GM19099 (cell line): ENCODE results near the gene A2M.

Experiments
- POLR2A ChIP-seq: IDR thresholded peaks from 3 replicates; pipeline ENCODE4 v1.6.1; 2011; ENCODE audit warnings: low read depth; ENCODE audit not compliant: insufficient read length; ENCODE audit errors: extremely low read depth

Gene A2M

DNA sequence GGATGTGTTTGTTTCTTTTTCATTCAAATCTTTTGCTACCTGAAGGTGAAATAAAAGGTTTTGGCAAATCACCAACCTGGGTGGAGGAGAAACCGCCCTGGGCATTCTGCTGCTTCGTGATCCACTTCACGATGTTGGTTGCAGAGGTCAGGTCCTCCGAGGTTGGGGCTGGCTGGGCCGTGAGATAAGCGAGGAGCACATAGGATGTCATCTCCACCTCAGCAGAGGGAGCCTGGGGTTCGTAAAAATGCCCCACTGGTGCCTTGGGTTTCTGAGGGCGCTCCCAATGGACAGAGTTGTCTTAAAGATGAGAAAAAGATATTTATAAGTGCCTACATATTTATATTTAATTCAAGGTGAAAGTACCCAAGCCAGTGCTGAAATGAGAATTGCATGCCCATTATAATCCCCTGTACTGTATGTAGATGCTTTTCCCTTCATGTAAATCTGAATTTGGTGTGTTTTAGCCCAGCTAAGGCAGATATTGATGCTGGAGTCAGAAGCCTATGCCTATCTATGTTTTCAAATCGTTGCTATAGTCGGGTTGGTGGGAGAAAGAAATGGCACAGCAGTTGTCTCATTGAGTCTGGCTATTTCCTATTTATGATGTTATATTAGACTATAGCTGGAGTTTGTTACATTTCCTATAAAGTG, 41.1 kb downstream of the A2M start:
- no peak for TF ChIP-seq POLR2A

- TF ChIP-seq POLR2A: no peak
Observed at GRCh38 chr12:9073076-9073475, 42.6 kb downstream of the A2M start.

- no peak for TF ChIP-seq POLR2A
Observed at GRCh38 chr12:9072481-9073038, 43.2 kb downstream of the A2M start.

GRCh38 chr12:9071969-9072368, 43.8 kb downstream of the A2M start:
- TF ChIP-seq POLR2A: no peak

GRCh38 chr12:9071518-9071917, 44.2 kb downstream of the A2M start:
- no peak for TF ChIP-seq POLR2A

GRCh38 chr12:9070351-9070750, 45.4 kb downstream of the A2M start:
- no peak for TF ChIP-seq POLR2A

DNA sequence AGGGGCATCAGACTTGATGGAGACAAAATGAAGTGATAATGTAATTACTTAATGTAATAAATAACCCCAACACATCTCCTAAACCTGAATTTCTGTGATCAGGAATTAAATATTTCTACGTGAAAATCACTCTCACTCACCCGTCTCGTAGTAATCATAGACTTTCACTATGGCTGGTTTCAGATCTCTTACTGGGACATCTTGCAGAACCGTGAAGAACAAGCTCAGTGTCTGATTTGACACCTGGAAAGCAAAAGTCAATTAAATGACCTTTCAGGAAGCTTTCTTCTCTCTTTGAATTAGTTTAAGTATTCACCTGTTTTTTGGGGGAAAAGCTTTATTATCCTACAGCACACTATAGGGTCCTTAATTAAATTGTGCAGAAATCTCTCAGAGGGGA, 47.1 kb downstream of the A2M start:
- TF ChIP-seq POLR2A: no peak

DNA sequence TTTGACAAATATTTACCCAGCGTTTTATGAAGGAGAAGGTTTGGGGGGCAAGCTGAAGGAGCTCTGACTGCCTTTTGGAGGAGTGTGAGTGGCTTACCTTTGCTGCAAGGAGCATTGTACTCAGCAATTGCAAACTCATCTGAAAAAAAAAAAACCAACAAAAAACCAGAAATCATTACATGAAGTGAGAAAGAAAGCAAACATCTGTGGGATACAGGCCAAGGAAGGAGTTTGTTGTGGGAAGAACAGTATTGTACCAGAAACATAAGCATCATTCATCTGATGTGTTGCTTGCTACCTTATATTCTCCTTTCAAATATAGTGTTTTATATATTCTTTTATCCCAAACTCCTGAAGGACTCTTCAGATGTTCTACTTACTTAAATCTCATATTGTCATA, 47.6 kb downstream of the A2M start:
- no peak for TF ChIP-seq POLR2A

- no peak for TF ChIP-seq POLR2A
Observed at GRCh38 chr12:9066755-9067423, 48.8 kb downstream of the A2M start.

- TF ChIP-seq POLR2A: no peak
Observed at GRCh38 chr12:9066183-9066623, 49.5 kb downstream of the A2M start.

- no peak for TF ChIP-seq POLR2A
Observed at GRCh38 chr12:9065607-9065856, 50.2 kb downstream of the A2M start.

GRCh38 chr12:9064815-9065606, 50.7 kb downstream of the A2M start:
- no peak for TF ChIP-seq POLR2A

- TF ChIP-seq POLR2A: no peak
Observed at GRCh38 chr12:9064201-9064814, 51.4 kb downstream of the A2M start.

DNA sequence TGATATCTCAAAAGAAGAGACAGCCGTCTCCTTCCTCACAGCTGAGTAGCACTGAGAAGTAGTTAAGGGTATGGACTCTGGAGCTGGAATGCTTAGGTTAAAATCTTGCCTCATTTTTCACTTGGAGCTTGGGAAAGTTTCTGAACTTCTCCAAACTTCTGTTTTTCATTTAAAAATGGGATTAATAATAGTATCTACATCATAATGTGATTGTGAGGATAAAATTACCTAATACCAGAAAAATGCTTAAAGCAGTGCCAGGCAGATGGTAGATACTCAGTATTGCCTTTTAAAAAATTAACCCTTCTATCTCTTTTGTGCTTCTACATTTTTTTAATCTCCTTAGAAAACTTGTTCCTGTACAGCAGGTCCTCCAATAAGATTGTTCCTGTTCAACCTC, 63.1 kb downstream of the A2M start:
- no peak for TF ChIP-seq POLR2A

DNA sequence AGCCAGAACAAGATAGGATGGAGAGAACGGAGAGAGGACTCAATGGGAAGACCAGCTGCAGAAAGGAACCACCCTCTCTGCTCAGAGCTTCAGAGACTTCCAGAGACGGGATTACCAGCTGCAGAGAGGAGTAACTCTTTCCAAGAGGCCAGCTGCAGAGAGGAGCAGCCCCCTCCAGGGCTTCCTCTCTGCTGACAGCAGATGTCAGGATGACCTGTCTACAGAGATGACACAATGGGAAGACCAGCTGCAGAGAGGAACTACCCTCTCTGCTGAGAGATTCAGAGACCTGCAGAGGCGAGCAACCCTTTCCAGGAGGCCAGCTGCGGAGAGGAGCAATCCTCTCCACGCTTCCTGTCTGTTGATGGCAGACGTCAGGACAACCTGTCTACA, 64.6 kb downstream of the A2M start:
- no peak for TF ChIP-seq POLR2A
